Measurements from ENCODE around the gene DMGDH.

DMGDH gene

GRCh38 chr5:78956901-78957300 is 112.6 kb downstream of the DMGDH start:
- H3K9me3 ChIP-seq (ENCODE audit: severe bottlenecking): no peaks in the 10 kb centered on the region
- no peaks in the 10 kb centered on the region for H3K4me1 ChIP-seq (ENCODE audit: insufficient read depth, poor library complexity, severe bottlenecking)
- no peaks in the 10 kb centered on the region for H3K36me3 ChIP-seq (ENCODE audit: low read depth)
- no peak for TF ChIP-seq CTCF (IDR thresholded peaks at IDR 0.05; ENCODE audit: poor library complexity, severe bottlenecking)
- no peak for ATAC-seq (ENCODE audit: low read depth)
- DNase-seq (ENCODE audit: low spot score): no peak
- H3K4me3 ChIP-seq (ENCODE audit: severe bottlenecking): no peak overlapping the region
- H3K27ac ChIP-seq (ENCODE audit: poor library complexity, severe bottlenecking): no peak overlapping the region
- H3K27me3 ChIP-seq (ENCODE audit: insufficient read depth, poor library complexity, severe bottlenecking): no peaks in the 10 kb centered on the region

DNA sequence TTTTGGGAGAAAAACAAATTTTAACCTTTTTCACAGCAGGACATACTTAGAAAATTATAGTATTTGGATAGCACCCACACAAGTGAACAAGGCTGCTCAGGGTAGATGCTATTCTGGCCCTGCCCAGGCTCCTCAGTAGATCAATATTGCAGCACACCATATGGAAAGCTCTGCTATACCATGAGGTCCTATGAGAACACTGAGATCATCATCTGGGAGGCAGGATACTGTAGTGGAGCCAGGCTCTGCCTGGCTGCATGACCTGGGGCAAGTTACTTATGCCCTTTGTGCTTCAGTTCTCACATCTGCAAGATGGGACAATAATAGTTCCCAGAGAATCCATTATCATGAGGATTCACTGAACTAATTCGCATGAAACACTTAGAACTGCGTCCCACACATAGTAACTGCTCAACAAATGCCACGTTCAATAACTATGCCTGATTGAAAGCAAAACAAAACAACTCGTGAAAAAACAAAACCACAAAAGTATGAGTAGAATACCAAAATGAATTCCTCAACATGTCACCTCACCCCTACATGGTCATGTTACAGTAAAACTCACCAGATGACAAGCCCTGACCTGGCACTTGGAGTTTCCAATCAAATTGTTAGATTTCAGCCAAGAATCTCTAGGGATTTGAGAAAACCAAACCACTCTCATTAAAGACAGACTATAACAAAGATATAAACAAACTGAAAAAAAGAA is 116.2 kb downstream of the DMGDH start:
- no peak for DNase-seq (ENCODE audit: low spot score)
- TF ChIP-seq CTCF (IDR thresholded peaks at IDR 0.05; ENCODE audit: poor library complexity, severe bottlenecking): no peak
- Histone ChIP-seq H3K9me3 (ENCODE audit: severe bottlenecking) (no peaks in the 10 kb centered on the region), H3K4me1 (ENCODE audit: insufficient read depth, poor library complexity, severe bottlenecking) (peaks cover 3% of the 10 kb centered on the region), H3K27ac (ENCODE audit: poor library complexity, severe bottlenecking) (no peak overlapping the region), H3K27me3 (ENCODE audit: insufficient read depth, poor library complexity, severe bottlenecking) (no peaks in the 10 kb centered on the region), H3K36me3 (ENCODE audit: low read depth) (no peaks in the 10 kb centered on the region), H3K4me3 (ENCODE audit: severe bottlenecking) (no peak overlapping the region)
- ATAC-seq (ENCODE audit: low read depth): peak; percentile 27; the same call in 1 of the 3 replicates
